DND-41 (cell line): Measurements from ENCODE around the gene RGR.

Experiments
- ATAC-seq: fragments of 200-7000 bp; cut with Tn5 transposase; 3 replicates; pipeline ENCODE4 v1.9.1; 2021; ENCODE audit warnings: low read depth; ENCODE audit not compliant: insufficient read depth
- DNase-seq: peaks from one replicate; pipeline ENCODE4 v3.0.0-alpha.2; 2020
- H2AFZ ChIP-seq: 2 replicates; pipeline ENCODE4 v1.6.0; 2012; ENCODE audit warnings: low read depth, low read length
- H3K27ac ChIP-seq: 2 replicates; pipeline ENCODE4 v1.5.1; 2012; ENCODE audit warnings: low read length, inconsistent platforms
- H3K27me3 ChIP-seq: fragments of 200-600 bp; sonication (generic); 2 replicates; pipeline ENCODE4 v1.6.0; 2012; ENCODE audit warnings: low read length, mild to moderate bottlenecking, inconsistent platforms; ENCODE audit not compliant: insufficient read depth, poor library complexity
- H3K36me3 ChIP-seq: 2 replicates; pipeline ENCODE4 v1.5.1; 2012; ENCODE audit warnings: low read length, inconsistent platforms; ENCODE audit not compliant: insufficient read depth
- H3K4me1 ChIP-seq: 2 replicates; pipeline ENCODE4 v1.5.1; 2012; ENCODE audit warnings: mild to moderate bottlenecking, low read length; ENCODE audit not compliant: insufficient read depth
- H3K4me2 ChIP-seq: 2 replicates; pipeline ENCODE4 v1.6.0; 2012; ENCODE audit warnings: mild to moderate bottlenecking, moderate library complexity, low read length, inconsistent platforms; ENCODE audit not compliant: insufficient read depth
- H3K4me3 ChIP-seq, 2 experiments: fragments of 200-600 bp in 1 of 2; shearing (Covaris generic) in 1 of 2; 2 replicates each; pipeline ENCODE4 v1.5.1; 2012 to 2016; ENCODE audit warnings: inconsistent platforms in 2 of 2, low read length in 2 of 2, mild to moderate bottlenecking in 2 of 2, low read depth in 1 of 2, moderate library complexity in 1 of 2
- H3K79me2 ChIP-seq: 2 replicates; pipeline ENCODE4 v1.6.0; 2012; ENCODE audit warnings: low read length, inconsistent platforms; ENCODE audit not compliant: insufficient read depth
- H3K9ac ChIP-seq: 2 replicates; pipeline ENCODE4 v1.6.0; 2012; ENCODE audit warnings: low read depth, mild to moderate bottlenecking, inconsistent platforms, low read length, moderate library complexity
- H3K9me3 ChIP-seq: 2 replicates; pipeline ENCODE4 v1.5.1; 2012; ENCODE audit warnings: low read length, moderate library complexity, mild to moderate bottlenecking, inconsistent platforms; ENCODE audit not compliant: insufficient read depth, severe bottlenecking
- H4K20me1 ChIP-seq: 2 replicates; pipeline ENCODE4 v1.6.0; 2012; ENCODE audit warnings: low read length; ENCODE audit not compliant: insufficient read depth
- CTCF ChIP-seq: IDR thresholded peaks from 2 replicates; pipeline ENCODE4 v1.5.1; 2012; ENCODE audit warnings: borderline replicate concordance, low read length, moderate library complexity, mild to moderate bottlenecking; ENCODE audit not compliant: poor library complexity, severe bottlenecking; ENCODE audit errors: extremely low read depth
- EZH2 ChIP-seq: IDR thresholded peaks from 3 replicates; pipeline ENCODE4 v1.6.1; 2012; ENCODE audit warnings: borderline replicate concordance, low read depth, mild to moderate bottlenecking, moderate library complexity, low read length, inconsistent platforms; ENCODE audit not compliant: severe bottlenecking

Gene RGR

GRCh38 chr10:84221916-84222315 lies 22.9 kb upstream of the RGR start:
- H3K27ac ChIP-seq, result no peak overlapping the region
- H3K4me3 ChIP-seq, result no peak overlapping the region
- no peak for DNase-seq
- no peak for ATAC-seq
- no peak overlapping the region for H3K4me2 ChIP-seq
- no peaks in the 10 kb centered on the region for H3K27me3 ChIP-seq
- TF ChIP-seq CTCF (no peak), EZH2 (no peak)
- H3K79me2 ChIP-seq, result no peaks in the 10 kb centered on the region
- no peaks in the 10 kb centered on the region for H3K9me3 ChIP-seq
- H3K4me1 ChIP-seq, result no peaks in the 10 kb centered on the region
- no peaks in the 10 kb centered on the region for H3K36me3 ChIP-seq
- no peak overlapping the region for H3K9ac ChIP-seq
- no peak overlapping the region for H2AFZ ChIP-seq
- H4K20me1 ChIP-seq, result no peaks in the 10 kb centered on the region

DNA sequence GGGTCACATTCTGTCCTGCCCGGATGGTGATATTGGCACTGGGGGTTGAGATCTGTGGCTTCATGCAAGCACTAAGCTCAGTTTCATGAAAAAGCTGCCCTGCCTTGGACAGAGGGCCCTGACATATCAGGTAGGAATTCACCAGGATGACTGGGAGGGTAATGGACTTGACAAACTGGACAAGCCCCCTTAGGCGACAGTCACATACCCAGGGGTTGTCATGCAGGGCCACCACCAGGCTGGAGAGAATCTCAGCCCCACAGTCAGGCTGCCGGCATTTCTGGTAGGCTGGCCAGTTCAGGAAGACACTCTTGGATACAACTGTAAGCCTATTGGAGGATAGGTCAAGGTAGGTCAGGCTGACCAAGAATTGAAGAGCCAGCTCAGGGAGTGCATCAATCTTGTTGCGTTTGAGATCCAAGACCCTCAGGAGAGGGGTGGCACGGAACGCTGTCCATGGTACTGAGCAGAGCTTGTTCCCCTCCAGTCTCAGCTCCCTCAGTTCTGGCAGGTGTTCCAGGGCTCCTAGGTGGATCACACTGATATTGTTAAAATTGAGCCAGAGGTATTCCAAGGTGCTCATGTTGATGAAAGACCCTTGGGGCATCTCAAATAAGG lies 20.3 kb upstream of the RGR start:
- TF ChIP-seq EZH2 (no peak), CTCF (no peak)
- no peaks in the 10 kb centered on the region for H3K9me3 ChIP-seq
- no peaks in the 10 kb centered on the region for H3K79me2 ChIP-seq
- no peaks in the 10 kb centered on the region for H3K36me3 ChIP-seq
- no peak overlapping the region for H3K4me2 ChIP-seq
- no peak overlapping the region for H3K4me3 ChIP-seq
- no peaks in the 10 kb centered on the region for H3K4me1 ChIP-seq
- no peak overlapping the region for H3K9ac ChIP-seq
- ATAC-seq (peak; percentile 79), DNase-seq (peak; percentile 47)
- H3K27me3 ChIP-seq, result no peaks in the 10 kb centered on the region
- H2AFZ ChIP-seq, result no peak overlapping the region
- no peaks in the 10 kb centered on the region for H4K20me1 ChIP-seq
- no peak overlapping the region for H3K27ac ChIP-seq

GRCh38 chr10:84225427-84226173 lies 19.3 kb upstream of the RGR start, which contains the start of gene LRIT2:
TSS of gene LRIT2 (minus strand) at chr10:84225544. CDS start at chr10:84225520, 24 bp downstream.
- ATAC-seq, result no peak
- Histone ChIP-seq H4K20me1 (no peaks in the 10 kb centered on the region), H3K4me2 (no peak within 1 kb of the TSS), H3K9ac (no peak within 1 kb of the TSS), H3K27me3 (no peaks in the 10 kb centered on the region), H3K27ac (no peak within 1 kb of the TSS), H3K79me2 (no peaks in the 10 kb centered on the region), H2AFZ (no peak within 1 kb of the TSS), H3K4me1 (no peaks in the 10 kb centered on the region), H3K9me3 (no peaks in the 10 kb centered on the region), H3K4me3 (no peak within 1 kb of the TSS), H3K36me3 (no peaks in the 10 kb centered on the region)
- no peak for DNase-seq
- TF ChIP-seq EZH2 (no peak), CTCF (no peak)
